SK-N-MC (cell line): ENCODE data around the gene S100A2.

Source experiments
- EZH2 ChIP-seq: fragments of 200-600 bp; sonication (generic); IDR thresholded peaks from one replicate; pipeline ENCODE4 v1.6.1; 2017; ENCODE audit warnings: antibody characterized with exemption
- FOXP2 ChIP-seq: optimal IDR thresholded peaks from 2 replicates; pipeline ENCODE3; 2011; ENCODE audit warnings: mild to moderate bottlenecking, moderate library complexity; ENCODE audit not compliant: insufficient read depth; ENCODE audit errors: extremely low read length, control extremely low read depth
- POLR2AphosphoS5 ChIP-seq: IDR thresholded peaks from 2 replicates; pipeline ENCODE4 v1.6.1; 2012; ENCODE audit warnings: mild to moderate bottlenecking, low read depth, low read length, borderline replicate concordance

GRCh38 chr1:153563483-153563901 lies 2.2 kb downstream of the S100A2 start:
- TF ChIP-seq POLR2AphosphoS5 (no peak), EZH2 (no peak), FOXP2 (no peak)
